GM18508 (cell line): ENCODE results near the gene CHST4.
A peak's percentile ranks its signal among the peaks of the same experiment; 100 is the strongest.
"Not testable (repeated sequence)": the region's sequence is repeated elsewhere in the genome, so short reads cannot be mapped to it uniquely, and the experiment has no call there.

Experiments used
- ATAC-seq: cut with Tn5 transposase; IDR thresholded peaks from one replicate; pipeline ENCODE4 v1.9.1; 2021; ENCODE audit warnings: moderate number of reproducible peaks; ENCODE audit not compliant: insufficient read depth, unreplicated experiment

Gene CHST4

GRCh38 chr16:71526111-71526631, at the start of gene CHST4:
Gene CHST4, plus strand, starts transcription at chr16:71526426. Its CDS starts 10,252 bp downstream, at chr16:71536678.
- no peak for ATAC-seq

DNA sequence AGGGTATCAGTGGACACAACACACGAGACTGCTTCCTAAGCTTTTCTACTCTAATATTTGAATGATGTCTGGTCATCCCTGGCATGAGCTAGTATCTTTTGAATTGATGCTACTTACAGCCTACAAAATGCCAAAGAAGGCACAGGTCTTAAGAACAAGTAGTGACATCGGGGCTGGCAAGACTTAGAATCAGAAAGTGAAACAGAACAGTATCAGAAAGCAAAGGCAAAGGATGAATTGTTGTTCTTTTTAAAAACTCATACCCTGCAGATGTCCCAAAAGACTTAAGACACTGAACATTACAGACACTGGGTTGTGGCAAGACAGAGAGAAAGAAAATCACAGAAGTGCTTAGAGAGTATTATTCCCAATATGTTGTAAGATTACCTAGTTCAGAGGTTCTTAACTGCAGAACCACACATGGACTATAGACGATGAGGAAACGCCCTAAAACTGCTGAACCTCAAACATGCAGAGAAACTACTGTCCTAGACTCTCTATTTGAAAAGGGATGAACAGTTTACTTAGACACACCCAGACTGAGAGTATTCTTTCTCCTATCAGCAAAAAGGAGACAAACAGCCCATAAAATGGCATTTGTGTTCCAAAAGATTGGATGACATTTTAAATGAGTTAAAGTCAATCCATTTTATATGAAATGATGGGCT, 49.6 kb upstream of the CHST4 start:
- ATAC-seq: no peak

- no peak for ATAC-seq
Measured at GRCh38 chr16:71479420-71479819, 46.8 kb upstream of the CHST4 start.

- ATAC-seq: no peak
Measured at GRCh38 chr16:71480956-71481355, 45.3 kb upstream of the CHST4 start.

GRCh38 chr16:71482569-71482968, 43.7 kb upstream of the CHST4 start:
- ATAC-seq: no peak

GRCh38 chr16:71484006-71484893, 42.0 kb upstream of the CHST4 start:
- peak; percentile 85 for ATAC-seq

DNA sequence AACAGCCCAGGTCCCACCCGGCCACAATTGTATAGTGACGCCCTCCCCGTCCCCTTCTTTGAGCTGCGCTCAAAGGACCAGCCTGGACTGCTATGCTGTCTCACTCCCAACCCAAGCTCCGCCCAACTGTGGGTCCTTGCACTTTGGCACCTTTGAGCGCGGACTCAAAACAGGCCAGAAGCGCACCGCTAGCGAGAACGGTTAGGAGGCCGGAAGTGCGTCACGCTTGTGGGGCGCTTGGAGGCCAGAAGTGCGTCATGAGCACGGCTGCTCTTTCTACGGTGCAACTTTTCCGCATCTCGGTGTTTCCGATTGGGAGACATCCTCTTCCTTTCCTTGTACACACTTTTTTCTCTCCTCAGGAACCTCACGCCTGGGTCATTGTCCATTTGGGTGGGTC, 37.1 kb upstream of the CHST4 start, which contains the start of gene ZNF19:
ZNF19 (minus strand) TSS at position 203 of the 400 bp plus-strand sequence. CDS start 7,210 bp downstream, outside the sequence.
- no peak for ATAC-seq

- no peak for ATAC-seq
Measured at GRCh38 chr16:71490361-71490760, 35.9 kb upstream of the CHST4 start.

DNA sequence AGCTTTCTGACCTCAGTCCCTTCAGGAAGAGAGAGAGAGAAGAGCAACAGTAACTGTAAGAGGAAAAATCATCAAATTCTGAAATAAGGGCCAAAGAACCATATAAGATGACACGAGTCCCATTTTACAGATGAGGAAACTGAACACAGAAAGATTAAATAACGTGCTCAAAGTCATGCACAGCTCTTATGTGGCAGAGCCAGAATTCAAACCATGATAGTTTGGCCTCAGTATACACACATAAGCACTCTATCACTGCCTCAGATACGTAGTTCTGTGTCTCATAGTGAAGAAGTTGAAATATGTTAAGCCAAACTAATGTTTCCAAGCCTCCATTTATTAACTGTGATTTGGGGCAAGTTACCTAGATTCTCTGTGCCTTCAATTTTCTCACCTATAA, 35.2 kb upstream of the CHST4 start:
- no peak for ATAC-seq

- no peak for ATAC-seq
Measured at GRCh38 chr16:71492786-71493185, 33.4 kb upstream of the CHST4 start.

GRCh38 chr16:71493213-71493612, 33.0 kb upstream of the CHST4 start:
- ATAC-seq: no peak

DNA sequence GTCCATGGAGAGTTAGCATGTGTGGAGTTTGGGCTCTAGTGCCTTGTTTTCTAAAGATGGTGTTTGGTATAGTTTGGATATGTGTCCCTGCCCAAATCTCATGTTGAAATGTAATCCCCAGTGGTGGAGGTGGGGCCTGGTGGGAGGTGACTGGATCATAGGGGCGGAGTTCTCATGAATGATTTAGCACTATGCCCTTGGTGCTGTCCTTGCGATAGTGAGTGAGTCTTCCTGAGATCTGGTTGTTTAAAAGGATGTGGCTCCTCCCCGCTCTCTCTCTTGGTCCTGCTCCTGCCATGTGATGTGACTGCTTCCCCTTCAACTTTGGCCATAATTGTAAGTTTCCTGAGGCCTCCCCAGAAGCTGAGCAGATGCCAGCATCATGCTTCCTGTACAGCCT, 28.2 kb upstream of the CHST4 start:
- ATAC-seq: no peak

DNA sequence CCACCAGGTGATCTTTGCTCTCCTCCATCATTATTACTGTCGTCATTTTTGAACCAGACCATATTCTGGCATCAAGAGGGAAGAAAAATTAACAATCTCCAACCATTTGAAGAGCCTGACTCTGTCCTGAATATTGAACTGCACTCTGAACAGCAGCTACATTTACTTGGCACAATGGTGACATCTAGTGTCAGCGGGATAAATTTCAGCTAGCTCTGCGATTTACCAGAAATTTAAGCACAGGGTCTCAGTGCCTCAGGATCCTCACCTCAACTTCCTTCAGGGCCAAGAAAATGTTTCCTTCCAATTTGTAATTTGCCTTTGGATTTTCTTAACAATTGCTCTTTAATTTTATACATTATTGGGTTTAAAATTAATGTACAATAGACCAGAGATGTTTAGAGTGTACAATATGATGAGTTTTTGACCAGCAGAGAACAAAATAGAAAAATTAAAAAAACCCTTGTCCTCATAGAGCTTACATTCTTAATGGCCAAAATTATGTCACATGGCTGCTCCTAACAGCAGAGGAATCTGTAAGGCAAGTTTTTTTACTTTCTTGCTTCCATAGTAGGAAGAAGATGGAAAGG, 26.4 kb upstream of the CHST4 start:
- ATAC-seq: no peak

- no peak for ATAC-seq
Measured at GRCh38 chr16:71500964-71501363, 25.3 kb upstream of the CHST4 start.

- ATAC-seq: no peak
Measured at GRCh38 chr16:71501547-71501946, 24.7 kb upstream of the CHST4 start.

GRCh38 chr16:71504051-71504450, 22.2 kb upstream of the CHST4 start:
- not testable (repeated sequence) for ATAC-seq

- ATAC-seq: no peak
Measured at GRCh38 chr16:71504901-71505300, 21.3 kb upstream of the CHST4 start.

- ATAC-seq: no peak
Measured at GRCh38 chr16:71507061-71507460, 19.2 kb upstream of the CHST4 start.

DNA sequence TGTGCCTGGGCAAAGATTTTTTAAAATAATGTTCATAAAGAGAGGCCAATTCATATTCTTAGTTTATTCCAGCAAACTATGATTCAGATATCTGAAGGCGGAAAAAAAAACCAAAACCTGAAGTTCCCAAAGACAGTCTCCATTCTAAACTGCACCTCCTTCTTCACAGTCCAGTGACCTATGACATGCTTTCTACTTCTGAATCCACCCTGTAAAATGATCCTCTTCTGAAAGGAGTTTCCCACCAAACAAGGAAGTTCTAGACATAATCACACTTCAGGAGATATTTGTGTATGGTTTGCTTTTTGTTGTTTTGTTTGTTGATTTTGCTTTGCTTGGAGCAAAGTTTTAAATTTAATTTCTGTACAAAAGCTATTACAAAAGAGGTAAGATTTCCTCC, 12.9 kb upstream of the CHST4 start:
- ATAC-seq: no peak

- ATAC-seq: no peak
Measured at GRCh38 chr16:71514476-71514875, 11.8 kb upstream of the CHST4 start.

DNA sequence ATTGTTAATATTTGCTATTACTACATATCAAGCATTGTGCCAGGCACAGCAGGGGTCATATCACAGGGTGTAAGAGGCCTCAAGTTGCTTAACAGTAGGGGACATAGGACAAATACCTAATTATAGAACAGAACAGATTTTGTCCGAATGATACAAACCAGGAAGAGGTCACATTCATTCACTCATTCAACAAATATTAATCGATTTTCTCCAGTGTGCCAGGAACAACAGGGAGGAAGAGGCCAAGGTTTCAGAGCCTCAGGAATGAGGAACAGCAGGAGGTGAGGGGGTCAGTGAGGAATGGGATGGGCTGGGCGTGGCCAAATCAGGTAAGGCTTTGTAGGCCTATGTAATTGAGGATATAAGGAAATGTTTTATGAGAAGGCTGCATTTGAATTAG, 11.2 kb upstream of the CHST4 start:
- ATAC-seq: no peak
